Stimulated activated naive CD8-positive, alpha-beta T cell treated with anti-CD3 and anti-CD28 coated beads, Interleukin-15, Interleukin-2, amounts not matched to agents 100 U/mL and 50 U/mL, for 24 hours (primary cell): ENCODE results near the gene C4orf50.

ENCODE experiments used
- ATAC-seq: fragments of 150-1000 bp; cut with Tn5 transposase; one replicate; pipeline ENCODE4 v1.10.0; 2021
- DNase-seq: peaks from one replicate; pipeline ENCODE4 v3.0.0; 2021

The C4orf50 gene

GRCh38 chr4:5992171-5992827 is 25.9 kb downstream of the C4orf50 start:
- ATAC-seq, result no peak
- no peak for DNase-seq

- ATAC-seq, result no peak
- DNase-seq, result no peak
Observed at GRCh38 chr4:5991405-5991804, 26.8 kb downstream of the C4orf50 start.

- ATAC-seq, result no peak
Observed at GRCh38 chr4:5990446-5991160, 27.6 kb downstream of the C4orf50 start.

GRCh38 chr4:5989236-5990225 is 28.7 kb downstream of the C4orf50 start:
- DNase-seq, result no peak
- ATAC-seq, result no peak

More at GRCh38 chr4:5990446-5991160, 27.6 kb downstream of the C4orf50 start:
- no peak for DNase-seq

- ATAC-seq (peak; percentile 55), DNase-seq (no peak)
Observed at GRCh38 chr4:5988086-5988845, 30.0 kb downstream of the C4orf50 start.

GRCh38 chr4:5984843-5985242 is 33.4 kb downstream of the C4orf50 start:
- ATAC-seq, result no peak

GRCh38 chr4:5982156-5982973 is 35.9 kb downstream of the C4orf50 start:
- DNase-seq, result no peak
- ATAC-seq, result no peak

More at GRCh38 chr4:5984843-5985242, 33.4 kb downstream of the C4orf50 start:
- DNase-seq, result no peak

- ATAC-seq (no peak), DNase-seq (no peak)
Observed at GRCh38 chr4:5980436-5981155, 37.6 kb downstream of the C4orf50 start.

- ATAC-seq, result no peak
- peak; percentile 16 for DNase-seq
Observed at GRCh38 chr4:5979981-5980380, 38.2 kb downstream of the C4orf50 start.

- ATAC-seq (no peak), DNase-seq (no peak)
Observed at GRCh38 chr4:5976921-5977320, 41.3 kb downstream of the C4orf50 start.

GRCh38 chr4:5976431-5976830 is 41.8 kb downstream of the C4orf50 start:
- no peak for ATAC-seq
- DNase-seq, result no peak

- no peak for ATAC-seq
- DNase-seq, result no peak
Observed at GRCh38 chr4:5974321-5974720, 43.9 kb downstream of the C4orf50 start.

GRCh38 chr4:5973486-5974220 is 44.6 kb downstream of the C4orf50 start:
- DNase-seq (no peak), ATAC-seq (no peak)

- no peak for DNase-seq
- ATAC-seq, result no peak
Observed at GRCh38 chr4:5973033-5973432, 45.2 kb downstream of the C4orf50 start.

GRCh38 chr4:5972571-5972970 is 45.7 kb downstream of the C4orf50 start:
- ATAC-seq, result no peak
- DNase-seq, result no peak

- DNase-seq, result no peak
Observed at GRCh38 chr4:5971078-5971450, 47.2 kb downstream of the C4orf50 start.

GRCh38 chr4:5970381-5971077 is 47.7 kb downstream of the C4orf50 start:
- DNase-seq, result no peak
- ATAC-seq, result no peak

More at GRCh38 chr4:5971078-5971450, 47.2 kb downstream of the C4orf50 start:
- no peak for ATAC-seq

- DNase-seq (no peak), ATAC-seq (no peak)
Observed at GRCh38 chr4:5969777-5970176, 48.5 kb downstream of the C4orf50 start.

- DNase-seq (no peak), ATAC-seq (no peak)
Observed at GRCh38 chr4:5969336-5969735, 48.9 kb downstream of the C4orf50 start.
